GM18907 (cell line): Measurements from ENCODE around the gene GNPTAB.

Source experiments
- ATAC-seq: cut with Tn5 transposase; IDR thresholded peaks from one replicate; pipeline ENCODE4 v1.9.1; 2021; ENCODE audit warnings: mild to moderate bottlenecking, moderate library complexity; ENCODE audit not compliant: unreplicated experiment

The GNPTAB gene

GRCh38 chr12:101697930-101698799 is 132.6 kb downstream of the GNPTAB start:
- peak; percentile 44 for ATAC-seq

GRCh38 chr12:101697197-101697929 is 133.4 kb downstream of the GNPTAB start, which contains the start of gene CHPT1:
TSS of gene CHPT1 (plus strand) at chr12:101697640. CDS start at chr12:101697862, 222 bp downstream.
- ATAC-seq, result peak; percentile 65

- ATAC-seq, result peak; percentile 6
Observed at GRCh38 chr12:101696251-101697196, 134.2 kb downstream of the GNPTAB start.

GRCh38 chr12:101695706-101696105 is 135.1 kb downstream of the GNPTAB start:
- no peak for ATAC-seq
